ENCODE results near the gene PCBP3.

DNA sequence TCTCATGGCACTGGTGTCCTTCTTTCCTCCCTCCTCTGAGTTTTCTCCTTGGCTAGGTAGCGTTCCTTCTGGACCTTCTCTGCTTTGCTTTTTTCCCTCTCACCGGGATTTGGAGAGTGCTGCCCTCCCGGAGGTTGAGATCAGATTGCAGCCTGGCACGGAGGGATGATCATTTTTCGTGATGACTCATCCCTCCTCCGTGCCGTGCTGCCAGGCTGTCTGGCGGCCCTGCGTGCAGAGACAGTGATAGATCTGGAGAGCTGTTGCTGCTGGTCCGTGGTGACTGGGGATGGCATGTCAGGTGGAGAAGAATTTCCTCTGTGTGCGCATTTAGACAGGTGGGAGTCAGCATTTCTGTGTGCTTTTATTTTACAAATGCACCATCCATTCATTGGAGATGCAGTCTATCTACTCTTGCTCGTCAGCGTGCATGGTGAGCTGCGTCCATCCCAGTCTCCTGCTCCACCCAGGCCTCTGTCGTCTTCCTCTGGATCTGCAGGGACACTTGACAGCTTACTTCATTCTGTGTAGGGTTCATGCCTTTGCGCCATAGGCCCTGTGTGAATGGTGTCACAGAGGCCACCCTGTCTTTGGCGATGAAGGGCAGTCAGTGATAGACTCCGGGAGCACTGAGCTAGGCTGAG is 104.4 kb downstream of the PCBP3 start:
- TF ChIP-seq, protein P1, sequence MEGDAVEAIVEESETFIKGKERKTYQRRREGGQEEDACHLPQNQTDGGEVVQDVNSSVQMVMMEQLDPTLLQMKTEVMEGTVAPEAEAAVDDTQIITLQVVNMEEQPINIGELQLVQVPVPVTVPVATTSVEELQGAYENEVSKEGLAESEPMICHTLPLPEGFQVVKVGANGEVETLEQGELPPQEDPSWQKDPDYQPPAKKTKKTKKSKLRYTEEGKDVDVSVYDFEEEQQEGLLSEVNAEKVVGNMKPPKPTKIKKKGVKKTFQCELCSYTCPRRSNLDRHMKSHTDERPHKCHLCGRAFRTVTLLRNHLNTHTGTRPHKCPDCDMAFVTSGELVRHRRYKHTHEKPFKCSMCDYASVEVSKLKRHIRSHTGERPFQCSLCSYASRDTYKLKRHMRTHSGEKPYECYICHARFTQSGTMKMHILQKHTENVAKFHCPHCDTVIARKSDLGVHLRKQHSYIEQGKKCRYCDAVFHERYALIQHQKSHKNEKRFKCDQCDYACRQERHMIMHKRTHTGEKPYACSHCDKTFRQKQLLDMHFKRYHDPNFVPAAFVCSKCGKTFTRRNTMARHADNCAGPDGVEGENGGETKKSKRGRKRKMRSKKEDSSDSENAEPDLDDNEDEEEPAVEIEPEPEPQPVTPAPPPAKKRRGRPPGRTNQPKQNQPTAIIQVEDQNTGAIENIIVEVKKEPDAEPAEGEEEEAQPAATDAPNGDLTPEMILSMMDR (IDR thresholded peaks at IDR 0.05) = no peak
- TF ChIP-seq POLR2A (IDR thresholded peaks at IDR 0.05) = no peak

Data from lower leg skin (tissue), 3 donors.